Liver (tissue), 9 donors: Measurements from ENCODE around the gene SPZ1. TPM values are rescaled to one million over a fixed set of nuclear protein-coding genes. Genes with fewer than 3 reads are reported as not detected.

Experiments
- DNase-seq: peaks from one replicate; pipeline ENCODE4 v3.0.0-alpha.2; 2017; ENCODE audit warnings: low spot score
- H3K27ac ChIP-seq, 2 donors: one replicate each; pipeline ENCODE4 v1.7.0; 2013; ENCODE audit warnings: inconsistent platforms in 2 of 2, low read length in 2 of 2, control low read depth in 1 of 2, low read depth in 1 of 2, mild to moderate bottlenecking in 1 of 2
- H3K27me3 ChIP-seq, 4 donors: one replicate each; pipeline versions ENCODE4 v1.6.1 to v1.7.0; 2013; ENCODE audit warnings: low read length in 3 of 4, inconsistent platforms in 1 of 4, mild to moderate bottlenecking in 1 of 4, moderate library complexity in 1 of 4; ENCODE audit not compliant: control insufficient read depth in 4 of 4, insufficient read depth in 4 of 4
- H3K36me3 ChIP-seq, 4 donors: one replicate each; pipeline versions ENCODE4 v1.6.1 to v1.7.0; 2013; ENCODE audit warnings: low read length in 3 of 4, mild to moderate bottlenecking in 3 of 4, low read depth in 1 of 4, moderate library complexity in 1 of 4; ENCODE audit not compliant: control insufficient read depth in 4 of 4, insufficient read depth in 3 of 4
- H3K4me1 ChIP-seq, 4 donors: one replicate each; pipeline versions ENCODE4 v1.6.1 to v1.7.0; 2013; ENCODE audit warnings: low read length in 3 of 4, mild to moderate bottlenecking in 3 of 4, moderate library complexity in 1 of 4; ENCODE audit not compliant: control insufficient read depth in 4 of 4, insufficient read depth in 4 of 4
- H3K4me3 ChIP-seq, 3 donors: one replicate each; pipeline versions ENCODE4 v1.6.1 to v1.7.0; 2013; ENCODE audit warnings: low read length in 3 of 3, control low read depth in 1 of 3, low read depth in 1 of 3, mild to moderate bottlenecking in 1 of 3
- H3K9ac ChIP-seq, 2 donors: one replicate each; pipeline ENCODE4 v1.7.0; 2013; ENCODE audit warnings: low read length in 2 of 2, mild to moderate bottlenecking in 2 of 2, moderate library complexity in 2 of 2, control low read depth in 1 of 2, low read depth in 1 of 2
- H3K9me3 ChIP-seq, 4 donors: one replicate each; pipeline versions ENCODE4 v1.6.1 to v1.7.0; 2013; ENCODE audit warnings: low read length in 3 of 4; ENCODE audit not compliant: control insufficient read depth in 4 of 4
- ATF3 ChIP-seq: IDR thresholded peaks from 2 replicates; pipeline ENCODE4 v1.6.1; 2016; ENCODE audit warnings: antibody characterized with exemption
- CTCF ChIP-seq: fragments of 150-350 bp; IDR thresholded peaks from 2 replicates; pipeline ENCODE4 v1.5.1; 2017; ENCODE audit warnings: improper control_type of control experiment, low read depth, low read length; ENCODE audit not compliant: missing input control
- EGR1 ChIP-seq, 2 donors: IDR thresholded peaks; 2 replicates each; pipeline ENCODE4 v1.6.1; 2016 to 2018; ENCODE audit warnings: antibody characterized with exemption in 2 of 2, low read depth in 2 of 2
- FOXA1 ChIP-seq: IDR thresholded peaks from 2 replicates; pipeline ENCODE4 v1.6.1; 2016; ENCODE audit warnings: antibody characterized with exemption
- FOXA2 ChIP-seq: IDR thresholded peaks from 2 replicates; pipeline ENCODE4 v1.6.1; 2016; ENCODE audit warnings: antibody characterized with exemption
- GABPA ChIP-seq, 2 donors: IDR thresholded peaks in 1 of 2; conservative IDR thresholded peaks in 1 of 2; 2 replicates each; pipeline ENCODE4 v1.6.1; 2016; ENCODE audit warnings: antibody characterized with exemption in 2 of 2, mild to moderate bottlenecking in 1 of 2, moderate library complexity in 1 of 2
- HNF4A ChIP-seq, 2 donors: conservative IDR thresholded peaks; 2 replicates each; pipeline ENCODE4 v1.6.1; 2016; ENCODE audit warnings: antibody characterized with exemption in 2 of 2, mild to moderate bottlenecking in 2 of 2
- HNF4G ChIP-seq: IDR thresholded peaks from 2 replicates; pipeline ENCODE4 v1.6.1; 2016; ENCODE audit warnings: antibody characterized with exemption
- JUND ChIP-seq, 2 donors: IDR thresholded peaks; 2 replicates each; pipeline ENCODE4 v1.6.1; 2016; ENCODE audit warnings: antibody characterized with exemption in 2 of 2
- MAX ChIP-seq: IDR thresholded peaks from 2 replicates; pipeline ENCODE4 v1.6.1; 2016; ENCODE audit warnings: antibody characterized with exemption
- NR2F2 ChIP-seq: IDR thresholded peaks from 2 replicates; pipeline ENCODE4 v1.6.1; 2016; ENCODE audit warnings: antibody characterized with exemption
- RAD21 ChIP-seq, 2 donors: IDR thresholded peaks; 2 replicates each; pipeline ENCODE4 v1.6.1; 2016; ENCODE audit warnings: antibody characterized with exemption in 2 of 2, mild to moderate bottlenecking in 2 of 2
- RXRA ChIP-seq, 2 donors: IDR thresholded peaks; 2 replicates each; pipeline ENCODE4 v1.6.1; 2017 to 2018; ENCODE audit warnings: antibody characterized with exemption in 2 of 2, mild to moderate bottlenecking in 1 of 2
- SP1 ChIP-seq: IDR thresholded peaks from 2 replicates; pipeline ENCODE4 v1.6.1; 2018; ENCODE audit warnings: antibody characterized with exemption, mild to moderate bottlenecking
- TAF1 ChIP-seq: conservative IDR thresholded peaks from 2 replicates; pipeline ENCODE4 v1.6.1; 2016; ENCODE audit warnings: antibody characterized with exemption, mild to moderate bottlenecking
- YY1 ChIP-seq: IDR thresholded peaks from 2 replicates; pipeline ENCODE4 v1.6.1; 2016; ENCODE audit warnings: antibody characterized with exemption, mild to moderate bottlenecking
- ZBTB33 ChIP-seq: IDR thresholded peaks from 2 replicates; pipeline ENCODE4 v1.6.1; 2016; ENCODE audit warnings: antibody characterized with exemption
- WGBS: extraction: QIAGEN DNeasy Blood & Tissue Kit; methylation state at CpG from one replicate; pipeline ENCODE4 v1.1.7; 2013; 5-methylcytosine and 5-hydroxymethylcytosine counted together
- polyA plus RNA-seq, 2 donors: library from polyadenylated mRNA; stranded (reverse) in 1 of 2; unstranded in 1 of 2; fragments of 200-250 nt in 1 of 2; fragments of >200 nt in 1 of 2; fragmentation: Nextera tagmentation in 1 of 2; extraction: Ambion mirVana in 1 of 2; gene quantifications; one replicate each; pipeline versions ENCODE4 v1.2.1 to v1.2.3, GENCODE V29; 2013 to 2015
- total RNA-seq, 2 donors: library from RNA; depleted of rRNA; stranded (reverse); fragments of >200 nt; gene quantifications; one replicate each; pipeline ENCODE4 v1.2.3, GENCODE V29; 2014
- donor health status: healthy.
- donor health status: healthy.
- donor health status: healthy.
- donor health status: healthy.
- donor health status: healthy.

Gene SPZ1
- total and polyA plus RNA-seq, 4 donors: not detected

GRCh38 chr5:80341016-80341775 is 21.4 kb downstream of the SPZ1 start:
- 79% methylated on average over 4 of the region's 4 CpGs for WGBS
- no peaks in the 10 kb centered on the region for H3K4me1 ChIP-seq
- no peak for TF ChIP-seq ATF3
- no peak for TF ChIP-seq YY1
- TF ChIP-seq ZBTB33: no peak
- no peak for TF ChIP-seq HNF4A (conservative IDR thresholded peaks at IDR 0.05)
- TF ChIP-seq NR2F2: no peak
- TF ChIP-seq RXRA (IDR thresholded peaks at IDR 0.05): no peak
- TF ChIP-seq MAX: no peak
- TF ChIP-seq TAF1: no peak
- no peak for TF ChIP-seq FOXA2
- no peak for TF ChIP-seq HNF4G
- no peak for TF ChIP-seq GABPA (IDR thresholded peaks at IDR 0.05 in 1 of 2, conservative IDR thresholded peaks at IDR 0.05 in 1 of 2)
- no peak for TF ChIP-seq CTCF
- TF ChIP-seq RAD21 (IDR thresholded peaks at IDR 0.05): no peak
- TF ChIP-seq SP1: no peak
- TF ChIP-seq JUND (IDR thresholded peaks at IDR 0.05): no peak
- H3K27me3 ChIP-seq: no peaks in the 10 kb centered on the region
- H3K36me3 ChIP-seq: no peaks in the 10 kb centered on the region
- no peaks in the 10 kb centered on the region for H3K9me3 ChIP-seq
- H3K4me3 ChIP-seq: no peak overlapping the region
- DNase-seq: no peak
- no peak overlapping the region for H3K27ac ChIP-seq
- no peak overlapping the region for H3K9ac ChIP-seq

- H3K9ac ChIP-seq: no peak overlapping the region
- no peak overlapping the region for H3K4me3 ChIP-seq
- 96% methylated on average over 3 of the region's 3 CpGs for WGBS
- TF ChIP-seq ZBTB33: no peak
- no peak for TF ChIP-seq SP1
- TF ChIP-seq YY1: no peak
- TF ChIP-seq JUND (IDR thresholded peaks at IDR 0.05): no peak
- TF ChIP-seq GABPA (IDR thresholded peaks at IDR 0.05 in 1 of 2, conservative IDR thresholded peaks at IDR 0.05 in 1 of 2): no peak
- TF ChIP-seq MAX: no peak
- no peak for TF ChIP-seq FOXA1
- TF ChIP-seq NR2F2: no peak
- TF ChIP-seq RAD21 (IDR thresholded peaks at IDR 0.05): no peak
- no peak for TF ChIP-seq FOXA2
- no peak for TF ChIP-seq EGR1 (IDR thresholded peaks at IDR 0.05; ENCODE audit: low read depth in 2 of 2)
- TF ChIP-seq TAF1: no peak
- no peak for TF ChIP-seq ATF3
- no peak for TF ChIP-seq CTCF
Measured at GRCh38 chr5:80343067-80343466, 23.3 kb downstream of the SPZ1 start.

More at GRCh38 chr5:80343067-80343466, 23.3 kb downstream of the SPZ1 start:
- Histone ChIP-seq H3K36me3 (no peaks in the 10 kb centered on the region), H3K27ac (no peak overlapping the region), H3K9me3 (no peaks in the 10 kb centered on the region), H3K27me3 (no peaks in the 10 kb centered on the region), H3K4me1 (no peaks in the 10 kb centered on the region)
- no peak for DNase-seq
